ENCODE data around the gene PSMD2.
A peak's percentile ranks its signal among the peaks of the same experiment; 100 is the strongest.

The PSMD2 gene

GRCh38 chr3:184341925-184342324, 42.9 kb downstream of the PSMD2 start:
- no peak for DNase-seq

- DNase-seq = no peak
Observed at GRCh38 chr3:184343200-184343876, 44.3 kb downstream of the PSMD2 start.

DNA sequence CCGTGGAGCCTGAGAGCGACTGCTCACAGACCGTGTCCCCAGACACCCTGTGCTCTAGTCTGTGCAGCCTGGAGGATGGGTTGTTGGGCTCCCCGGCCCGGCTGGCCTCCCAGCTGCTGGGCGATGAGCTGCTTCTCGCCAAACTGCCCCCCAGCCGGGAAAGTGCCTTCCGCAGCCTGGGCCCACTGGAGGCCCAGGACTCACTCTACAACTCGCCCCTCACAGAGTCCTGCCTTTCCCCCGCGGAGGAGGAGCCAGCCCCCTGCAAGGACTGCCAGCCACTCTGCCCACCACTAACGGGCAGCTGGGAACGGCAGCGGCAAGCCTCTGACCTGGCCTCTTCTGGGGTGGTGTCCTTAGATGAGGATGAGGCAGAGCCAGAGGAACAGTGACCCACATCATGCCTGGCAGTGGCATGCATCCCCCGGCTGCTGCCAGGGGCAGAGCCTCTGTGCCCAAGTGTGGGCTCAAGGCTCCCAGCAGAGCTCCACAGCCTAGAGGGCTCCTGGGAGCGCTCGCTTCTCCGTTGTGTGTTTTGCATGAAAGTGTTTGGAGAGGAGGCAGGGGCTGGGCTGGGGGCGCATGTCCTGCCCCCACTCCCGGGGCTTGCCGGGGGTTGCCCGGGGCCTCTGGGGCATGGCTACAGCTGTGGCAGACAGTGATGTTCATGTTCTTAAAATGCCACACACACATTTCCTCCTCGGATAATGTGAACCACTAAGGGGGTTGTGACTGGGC, 45.7 kb downstream of the PSMD2 start:
- DNase-seq = no peak

DNA sequence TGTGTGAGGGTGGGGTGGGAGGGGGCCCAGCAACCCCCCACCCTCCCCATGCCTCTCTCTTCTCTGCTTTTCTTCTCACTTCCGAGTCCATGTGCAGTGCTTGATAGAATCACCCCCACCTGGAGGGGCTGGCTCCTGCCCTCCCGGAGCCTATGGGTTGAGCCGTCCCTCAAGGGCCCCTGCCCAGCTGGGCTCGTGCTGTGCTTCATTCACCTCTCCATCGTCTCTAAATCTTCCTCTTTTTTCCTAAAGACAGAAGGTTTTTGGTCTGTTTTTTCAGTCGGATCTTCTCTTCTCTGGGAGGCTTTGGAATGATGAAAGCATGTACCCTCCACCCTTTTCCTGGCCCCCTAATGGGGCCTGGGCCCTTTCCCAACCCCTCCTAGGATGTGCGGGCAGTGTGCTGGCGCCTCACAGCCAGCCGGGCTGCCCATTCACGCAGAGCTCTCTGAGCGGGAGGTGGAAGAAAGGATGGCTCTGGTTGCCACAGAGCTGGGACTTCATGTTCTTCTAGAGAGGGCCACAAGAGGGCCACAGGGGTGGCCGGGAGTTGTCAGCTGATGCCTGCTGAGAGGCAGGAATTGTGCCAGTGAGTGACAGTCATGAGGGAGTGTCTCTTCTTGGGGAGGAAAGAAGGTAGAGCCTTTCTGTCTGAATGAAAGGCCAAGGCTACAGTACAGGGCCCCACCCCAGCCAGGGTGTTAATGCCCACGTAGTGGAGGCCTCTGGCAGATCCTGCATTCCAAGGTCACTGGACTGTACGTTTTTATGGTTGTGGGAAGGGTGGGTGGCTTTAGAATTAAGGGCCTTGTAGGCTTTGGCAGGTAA, 46.5 kb downstream of the PSMD2 start:
- DNase-seq = peak; percentile 70

DNA sequence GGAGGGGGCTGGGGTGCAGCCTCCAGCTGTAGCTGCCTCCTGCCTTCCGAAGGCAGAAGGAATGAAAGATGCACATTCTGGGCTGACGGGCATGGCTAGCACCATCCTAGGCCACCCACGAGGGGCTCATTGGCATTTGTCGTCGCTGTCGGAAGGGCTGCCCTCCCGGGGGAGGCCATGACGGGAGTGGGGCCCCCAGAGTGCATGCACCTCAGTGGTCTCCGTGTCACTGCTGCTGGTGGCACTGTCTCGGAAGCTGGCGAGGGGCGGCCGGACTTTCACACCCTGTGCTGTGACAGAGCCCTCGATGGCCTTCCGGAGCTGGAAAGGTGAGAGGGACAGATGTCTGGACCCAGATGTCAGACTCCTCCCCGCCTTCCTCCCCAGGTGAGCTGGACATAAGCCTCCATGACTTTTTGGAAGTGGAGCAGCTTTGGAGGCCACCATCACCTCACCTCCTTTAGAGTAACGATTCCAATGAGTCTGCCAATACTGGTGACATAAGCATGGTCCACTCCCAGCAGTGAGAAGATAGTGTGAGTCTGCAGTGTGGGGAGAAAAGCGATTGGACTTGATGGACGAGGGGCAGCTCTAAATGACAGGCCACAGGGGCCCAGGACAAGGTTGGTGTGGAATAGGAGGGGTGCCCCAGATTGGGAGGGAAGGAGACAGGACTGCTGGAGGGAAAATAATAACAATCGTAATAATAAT, 47.6 kb downstream of the PSMD2 start:
- DNase-seq = no peak

GRCh38 chr3:184347321-184348056, 48.4 kb downstream of the PSMD2 start:
- peak; percentile 35 for DNase-seq

GRCh38 chr3:184348057-184348382, 49.0 kb downstream of the PSMD2 start:
- DNase-seq = no peak

- no peak for DNase-seq
Observed at GRCh38 chr3:184349563-184350470, 50.8 kb downstream of the PSMD2 start.

DNA sequence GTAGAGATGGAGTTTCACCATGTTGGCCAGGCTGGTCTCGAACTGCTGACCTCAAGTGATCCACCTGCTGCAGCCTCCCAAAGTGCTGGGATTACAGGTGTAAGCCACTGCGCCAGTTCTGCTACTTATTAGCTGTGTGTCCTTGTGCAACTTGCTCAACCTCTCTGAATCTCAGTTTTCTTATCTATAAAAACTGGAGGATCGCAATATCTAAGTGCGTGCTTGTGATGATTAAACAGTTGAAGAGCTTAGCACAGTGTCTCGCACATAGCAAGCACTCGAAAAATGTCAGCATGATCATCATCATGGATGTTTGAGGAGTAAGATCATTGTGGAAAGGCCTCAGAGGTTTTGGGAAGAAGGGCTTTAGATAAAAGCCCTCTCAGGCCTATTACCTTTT, 51.6 kb downstream of the PSMD2 start:
- no peak for DNase-seq

DNA sequence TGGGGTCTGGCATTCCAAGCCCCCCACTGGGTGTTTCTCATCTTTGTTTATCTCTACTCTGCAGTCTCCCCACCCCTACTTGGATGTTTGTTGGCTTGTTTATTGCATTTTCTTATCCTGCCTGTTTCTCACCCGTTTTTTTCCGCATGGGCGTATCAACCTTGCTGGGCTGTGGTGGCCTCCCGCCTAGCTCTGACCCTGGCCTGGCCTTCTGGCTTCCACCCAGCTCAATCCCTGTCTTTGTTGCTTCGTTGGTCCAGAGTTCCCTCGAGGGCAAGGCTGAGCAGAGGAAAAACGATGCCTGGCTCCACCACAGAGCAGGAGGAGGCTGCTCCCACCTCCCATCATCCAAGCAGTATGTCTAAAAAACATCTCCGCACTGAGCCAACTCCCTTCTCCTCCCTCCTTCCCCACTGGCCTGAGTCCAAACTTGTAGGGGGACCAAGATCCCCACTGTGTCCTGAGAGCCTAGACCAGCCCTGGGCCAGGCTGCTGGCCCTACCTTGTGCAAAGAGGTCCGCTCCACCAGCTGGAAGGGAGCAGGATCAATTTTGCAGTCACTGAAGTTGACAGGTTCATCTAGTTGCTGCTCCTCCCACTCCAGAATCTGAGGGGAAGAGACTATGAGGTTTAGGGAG, 52.6 kb downstream of the PSMD2 start:
- DNase-seq = no peak

DNA sequence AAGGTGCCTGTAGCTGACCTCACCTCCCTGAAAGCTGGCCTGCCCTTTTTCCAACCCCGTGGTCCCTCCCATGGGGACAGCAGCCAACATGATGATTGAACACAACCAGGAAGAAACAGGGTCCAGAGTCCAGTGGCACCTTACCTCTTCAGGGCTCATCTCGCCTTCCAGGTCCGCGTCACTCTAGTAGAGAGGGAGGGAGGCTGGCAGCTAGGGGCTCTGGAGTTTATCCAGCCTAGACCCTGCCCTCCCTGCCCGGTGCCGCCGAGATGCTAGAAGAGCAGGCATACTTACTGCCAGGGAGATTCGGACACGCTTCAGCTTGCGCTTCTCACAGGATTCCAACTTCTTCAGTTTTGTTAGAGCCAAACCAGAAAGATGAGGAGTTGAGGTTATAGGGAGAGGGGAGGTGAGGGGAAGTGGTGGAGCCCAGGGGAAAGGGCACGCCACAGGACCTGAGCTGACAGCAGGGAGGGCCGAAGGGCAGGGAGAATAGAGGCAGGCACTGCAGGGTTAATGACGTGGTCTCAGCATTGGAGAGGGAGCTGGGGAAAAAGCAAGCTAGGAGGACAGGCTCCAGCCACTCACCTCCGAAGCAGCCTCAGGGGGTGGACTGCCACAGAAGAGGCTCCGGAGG, 53.2 kb downstream of the PSMD2 start:
- DNase-seq = no peak

GRCh38 chr3:184352897-184353545, 54.0 kb downstream of the PSMD2 start:
- no peak for DNase-seq

DNA sequence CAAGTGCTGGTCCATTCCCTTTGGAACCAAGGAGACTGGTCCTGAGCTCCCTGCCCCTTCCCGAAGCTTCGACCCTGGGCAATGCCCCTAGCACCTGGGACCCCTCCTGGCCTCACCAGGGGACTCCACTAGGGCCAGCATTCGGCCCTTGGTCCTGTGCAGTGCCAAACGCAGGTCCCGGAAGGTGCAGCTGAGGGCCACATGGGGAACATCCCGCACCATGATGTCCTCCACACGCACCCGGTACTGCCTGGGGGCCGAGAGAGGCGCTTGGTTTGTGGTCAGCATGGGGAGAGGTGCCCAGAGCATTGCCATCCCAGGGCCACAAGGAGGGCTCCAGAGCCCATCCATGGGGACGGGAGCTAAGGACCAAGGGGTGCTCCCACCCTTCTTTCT, 54.5 kb downstream of the PSMD2 start:
- DNase-seq = no peak

DNA sequence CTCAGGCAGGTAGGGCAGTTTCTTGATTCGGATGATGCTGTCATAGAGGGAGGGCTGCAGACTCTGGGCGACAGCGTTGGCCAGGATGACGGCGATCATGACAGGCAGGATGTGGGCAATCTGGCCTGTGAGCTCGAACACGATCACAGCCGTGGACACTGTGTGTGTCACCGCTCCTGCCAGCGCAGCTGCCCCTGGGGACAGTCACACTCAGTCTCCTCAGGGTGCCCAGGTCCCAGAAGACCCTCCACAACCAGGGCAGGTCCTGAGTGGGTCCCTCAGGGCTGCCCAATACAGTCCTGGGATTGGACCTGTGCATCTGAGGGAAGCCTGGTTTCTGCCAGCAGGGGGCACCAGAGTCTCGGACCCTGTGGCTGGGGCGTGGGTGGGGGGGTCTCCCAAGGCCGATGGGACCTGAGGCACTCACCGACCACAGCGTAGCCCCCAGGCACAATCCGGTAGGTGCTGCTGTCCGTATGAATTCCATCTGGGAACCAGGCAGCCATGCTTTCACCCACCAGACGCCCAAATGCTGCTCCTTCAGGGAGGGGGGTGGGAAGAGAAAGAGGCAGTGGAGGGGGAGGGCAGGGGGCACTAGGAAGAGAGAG, 55.2 kb downstream of the PSMD2 start:
- no peak for DNase-seq

- no peak for DNase-seq
Observed at GRCh38 chr3:184354754-184355153, 55.7 kb downstream of the PSMD2 start.

DNA sequence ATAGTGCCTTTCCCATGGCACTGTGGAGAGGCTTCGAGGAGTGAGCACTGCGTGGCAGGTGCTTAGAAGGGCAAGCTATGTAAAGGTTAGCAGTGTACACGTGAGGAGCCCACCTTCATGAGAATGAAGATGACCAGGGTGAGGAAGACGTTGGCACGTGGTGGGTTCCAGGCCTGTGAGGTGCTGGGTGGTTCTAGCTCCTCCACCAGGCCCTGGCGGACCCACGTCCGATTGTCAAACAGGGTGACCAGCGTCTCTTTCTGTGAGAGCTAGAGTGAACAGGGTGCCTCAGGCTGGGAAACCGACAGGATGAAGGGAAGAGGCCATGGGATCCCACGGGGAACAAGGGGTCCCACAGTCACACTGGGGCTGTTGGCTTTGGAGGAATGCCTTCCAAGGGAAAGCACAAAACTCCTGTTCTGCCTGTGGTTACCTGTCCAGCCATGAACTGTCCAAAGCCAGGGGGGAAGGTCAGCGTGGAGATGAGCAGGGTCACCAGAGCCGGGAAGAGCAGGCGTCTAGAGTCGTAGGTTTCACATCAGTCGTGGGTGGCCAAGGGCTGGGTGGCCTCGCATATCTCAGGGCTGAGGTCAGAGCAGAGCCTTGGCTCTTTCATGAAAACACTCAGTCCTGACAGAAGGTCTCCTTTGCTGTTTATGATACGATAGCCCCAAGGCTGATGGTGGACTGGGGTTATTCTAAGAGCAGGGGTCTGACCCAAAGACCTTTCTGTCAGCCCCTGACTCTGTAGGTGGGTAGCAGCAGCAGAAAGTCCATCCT, 56.4 kb downstream of the PSMD2 start:
- DNase-seq = no peak

- DNase-seq = no peak
Observed at GRCh38 chr3:184357248-184358123, 58.4 kb downstream of the PSMD2 start.
